Measurements from ENCODE around the gene ERC2.

Gene ERC2

GRCh38 chr3:56238299-56238698, 230.0 kb downstream of the ERC2 start:
- no peak for DNase-seq

DNA sequence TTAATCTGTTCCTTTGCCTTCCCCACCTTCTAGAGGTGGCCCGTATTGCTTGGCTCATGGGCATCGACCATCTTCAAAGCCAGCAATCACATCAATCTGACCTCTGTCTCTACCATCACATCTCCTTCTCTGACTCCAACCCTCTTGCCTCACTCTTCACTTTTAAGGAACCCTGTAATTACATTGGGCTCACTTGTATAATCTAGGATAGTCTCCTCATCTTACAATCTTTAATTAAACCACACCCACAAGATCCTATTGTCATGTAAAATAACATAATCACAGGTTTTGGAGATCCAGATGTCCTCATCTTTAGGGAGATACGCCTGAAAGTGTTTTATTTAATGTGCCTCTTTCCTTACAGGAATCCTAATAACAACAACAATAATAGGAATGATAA, 234.5 kb downstream of the ERC2 start:
- DNase-seq = no peak

DNA sequence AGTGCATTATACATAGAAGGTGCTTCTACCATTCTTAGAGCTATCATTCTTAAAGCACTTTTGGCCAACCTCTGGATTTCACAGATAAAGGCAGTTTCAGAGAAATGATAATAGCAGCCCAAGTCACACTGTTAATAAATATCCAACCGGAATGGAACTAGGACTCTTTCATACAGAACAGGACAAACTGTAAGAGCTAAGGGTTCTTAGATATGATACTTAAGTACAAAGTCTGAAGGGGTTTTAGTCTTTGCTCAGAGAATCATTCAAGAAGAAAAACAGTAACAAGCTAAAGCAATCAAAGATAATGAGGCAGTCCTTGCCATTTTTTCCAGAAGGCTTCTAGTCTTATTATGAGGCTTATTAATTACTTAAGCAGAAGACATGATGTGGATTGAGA, 239.0 kb downstream of the ERC2 start:
- no peak for DNase-seq

DNA sequence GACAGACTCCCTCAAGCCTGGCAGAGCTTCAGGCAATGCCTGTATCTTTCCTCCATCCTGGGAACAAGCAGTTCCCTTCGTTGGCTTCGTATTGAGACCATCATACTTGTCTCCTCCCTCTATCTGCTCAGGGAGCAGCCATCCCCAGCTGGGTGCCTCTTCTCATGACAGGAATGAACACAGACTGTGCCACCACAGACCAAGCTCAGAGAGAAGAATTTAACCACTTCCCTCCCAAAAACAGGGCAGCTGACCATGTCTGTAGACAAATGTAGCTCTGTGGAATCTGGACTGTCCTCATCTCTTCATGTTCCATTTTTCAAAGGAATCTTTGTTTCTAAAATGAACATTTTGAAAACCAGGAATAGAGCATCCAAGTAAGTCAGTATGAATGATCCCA, 245.4 kb downstream of the ERC2 start:
- DNase-seq = no peak

- no peak for DNase-seq
Observed at GRCh38 chr3:56219894-56220805, 248.1 kb downstream of the ERC2 start.

DNA sequence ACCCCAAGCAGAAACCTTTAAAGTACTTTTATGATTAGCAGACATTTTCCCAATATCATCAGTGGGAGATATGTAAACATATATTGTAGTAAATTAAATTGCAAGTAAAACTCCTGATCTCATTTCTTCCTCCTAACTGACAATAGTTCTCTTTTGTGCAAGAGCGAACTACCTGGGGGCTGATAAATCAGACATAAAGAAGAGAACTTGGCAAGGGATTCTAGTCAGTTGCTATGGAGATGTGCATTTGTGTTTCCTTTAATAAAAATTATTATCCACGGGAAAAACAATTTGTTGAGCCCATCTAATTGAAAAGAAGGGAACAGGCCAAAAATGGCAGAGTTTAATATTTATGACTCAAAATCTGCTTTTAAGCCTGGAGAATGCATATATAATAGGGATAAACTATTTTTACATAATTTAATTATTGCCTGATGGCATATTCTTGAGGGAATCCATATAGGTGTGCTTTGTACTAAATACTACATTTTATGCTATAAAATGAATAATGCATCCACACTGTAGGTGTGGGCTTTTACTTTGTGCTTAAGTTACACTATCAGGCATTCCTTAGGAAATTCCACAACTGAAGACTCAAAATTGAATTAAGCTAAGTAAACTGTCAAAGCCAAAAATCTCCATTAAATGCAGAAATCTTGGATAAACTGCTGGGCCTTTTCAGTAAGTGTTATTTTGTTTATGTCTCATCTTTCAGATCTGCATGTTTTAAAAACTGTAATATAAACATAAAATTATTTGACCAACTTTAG, 258.1 kb downstream of the ERC2 start:
- DNase-seq = no peak

DNA sequence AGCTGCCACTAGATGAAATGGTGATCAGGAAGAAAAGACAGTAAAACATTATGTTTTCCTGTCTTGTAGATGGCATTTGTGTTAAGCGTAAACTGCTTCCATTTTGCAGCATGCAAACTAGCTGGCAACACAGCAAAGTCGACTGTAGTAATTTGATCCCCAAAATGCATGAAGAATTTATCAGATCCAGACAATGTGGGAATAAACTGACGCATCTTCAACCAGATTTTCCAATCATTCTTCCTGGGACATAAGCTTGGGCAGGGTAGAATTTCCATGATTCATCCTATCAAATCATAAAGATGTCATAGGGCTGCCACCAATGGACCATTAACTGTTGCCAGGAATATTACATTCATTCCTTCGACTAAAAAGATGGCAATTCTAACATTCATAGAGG, 260.3 kb downstream of the ERC2 start:
- DNase-seq = no peak

DNA sequence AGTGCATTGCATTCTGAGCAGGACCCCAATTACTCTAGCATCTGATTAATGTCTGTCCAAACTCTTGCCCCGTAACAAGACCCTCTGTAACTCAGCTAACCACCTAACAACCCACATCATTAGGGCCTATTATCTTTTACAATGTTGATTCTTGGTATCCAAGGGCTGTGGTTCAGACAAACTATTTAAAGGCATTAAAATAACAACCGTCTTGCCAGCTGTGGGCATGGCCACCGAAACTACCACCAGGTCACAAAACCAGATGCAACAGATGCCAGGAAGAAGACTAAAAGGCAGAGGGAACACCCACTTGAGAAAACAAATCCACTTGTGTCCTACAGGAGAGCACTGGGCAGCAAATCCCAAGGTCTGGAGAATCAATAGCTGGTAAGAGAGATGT, 262.9 kb downstream of the ERC2 start:
- DNase-seq = no peak

- no peak for DNase-seq
Observed at GRCh38 chr3:56202997-56203396, 265.3 kb downstream of the ERC2 start.

- DNase-seq = no peak
Observed at GRCh38 chr3:56201407-56201806, 266.9 kb downstream of the ERC2 start.

- no peak for DNase-seq
Observed at GRCh38 chr3:56200251-56200650, 268.0 kb downstream of the ERC2 start.

DNA sequence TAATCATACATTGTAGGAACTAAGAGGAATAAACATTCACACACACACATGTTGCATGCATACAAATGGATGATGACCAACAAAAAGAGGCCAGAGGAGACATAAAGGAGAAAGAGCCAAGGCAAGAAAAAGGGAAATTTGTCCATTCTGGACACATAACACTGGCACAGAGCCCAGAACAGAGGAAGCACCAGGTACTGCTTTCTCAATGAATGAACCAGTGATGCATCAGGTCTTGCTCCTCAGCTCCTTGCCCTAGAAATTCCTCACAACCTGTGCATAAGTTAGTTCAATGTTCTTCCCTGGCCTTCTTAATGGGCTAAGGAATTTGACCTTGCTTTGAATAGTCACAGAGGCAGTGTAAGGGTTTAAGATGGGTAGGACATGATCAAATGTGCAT, 270.3 kb downstream of the ERC2 start:
- DNase-seq = no peak

- DNase-seq = no peak
Observed at GRCh38 chr3:56197259-56197965, 270.9 kb downstream of the ERC2 start.

- DNase-seq = no peak
Observed at GRCh38 chr3:56196700-56197099, 271.6 kb downstream of the ERC2 start.

DNA sequence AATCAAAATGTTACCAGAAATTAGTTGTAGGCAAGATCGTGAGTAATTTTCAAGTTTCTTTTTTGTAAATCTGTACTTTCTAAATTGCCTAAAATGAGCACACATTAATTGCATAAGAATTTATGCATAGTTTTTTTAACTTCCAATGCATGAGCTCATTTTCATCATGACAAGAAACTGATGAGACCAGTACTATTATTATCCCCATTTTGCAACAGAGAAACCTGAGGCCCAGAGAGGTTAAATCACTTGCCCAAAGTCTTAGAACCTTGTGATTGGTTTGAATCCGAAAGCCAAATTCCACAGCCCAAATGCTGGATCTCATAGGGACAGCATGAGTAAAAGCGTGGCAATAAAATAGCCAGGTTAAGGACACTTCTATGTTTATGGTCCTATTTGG, 274.7 kb downstream of the ERC2 start:
- no peak for DNase-seq

- no peak for DNase-seq
Observed at GRCh38 chr3:56192001-56192400, 276.3 kb downstream of the ERC2 start.

DNA sequence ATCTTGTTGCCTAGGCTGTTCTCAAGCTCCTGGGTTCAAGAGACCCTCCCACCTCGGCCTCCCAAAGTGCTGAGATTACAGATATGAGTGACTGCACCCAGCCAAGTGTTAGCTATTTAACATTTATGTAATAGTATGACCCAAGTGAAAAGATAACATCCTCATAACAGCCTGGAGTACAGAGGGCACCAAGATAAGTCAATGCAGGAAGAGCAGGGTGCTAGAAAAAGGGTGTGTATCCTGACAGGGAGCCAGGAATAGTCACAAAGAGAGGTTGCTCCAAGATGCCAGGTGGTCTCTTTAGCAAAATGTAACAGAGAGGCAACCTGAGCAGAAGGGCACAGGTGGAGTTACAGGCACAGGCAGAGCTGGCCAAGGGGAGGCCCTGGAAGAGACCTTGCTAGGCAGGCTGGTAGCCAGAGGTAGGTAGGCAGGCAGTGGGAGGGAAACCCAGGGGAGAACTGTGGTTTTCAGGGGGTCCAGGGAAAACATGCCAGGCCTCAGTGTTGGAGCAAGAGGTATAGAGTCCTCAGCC, 277.4 kb downstream of the ERC2 start:
- DNase-seq = no peak

DNA sequence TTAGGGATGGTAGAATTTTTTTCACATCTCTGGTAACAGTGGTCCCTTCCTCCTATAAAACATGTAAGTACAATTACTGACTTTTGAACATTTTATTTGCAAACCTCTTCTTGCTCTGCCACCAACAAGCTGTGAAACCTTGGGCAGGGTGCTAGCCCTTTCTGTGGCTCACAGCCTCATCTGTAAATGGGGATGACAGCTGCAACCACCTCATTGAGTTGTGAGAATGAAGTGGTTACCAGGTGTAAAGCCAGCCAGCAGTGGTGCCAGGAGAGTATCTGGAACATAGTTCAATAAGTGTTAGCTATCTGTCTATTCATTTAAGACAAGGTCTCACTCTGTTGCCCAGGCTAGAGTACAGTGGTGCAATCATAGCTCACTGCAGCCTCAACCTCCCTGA, 278.1 kb downstream of the ERC2 start:
- DNase-seq = no peak

DNA sequence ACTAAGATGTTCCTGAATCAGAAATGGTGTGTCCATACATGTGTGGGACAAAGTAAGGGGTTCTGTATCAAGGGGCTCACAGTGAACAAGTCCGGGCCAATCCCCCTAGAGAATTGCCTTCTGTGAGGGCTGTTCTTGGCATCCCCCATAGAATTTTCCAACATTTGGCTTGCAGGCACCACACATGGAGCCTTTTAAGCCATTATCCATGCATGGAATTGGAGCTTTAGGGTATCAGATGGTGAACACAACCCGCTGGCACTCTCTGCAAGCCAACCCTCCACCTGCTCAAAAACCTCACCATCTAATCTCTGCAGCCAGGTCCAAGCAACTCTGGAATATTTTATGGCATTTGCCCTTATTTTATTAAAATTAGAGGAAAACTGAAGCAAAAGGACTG, 278.7 kb downstream of the ERC2 start:
- DNase-seq = no peak

DNA sequence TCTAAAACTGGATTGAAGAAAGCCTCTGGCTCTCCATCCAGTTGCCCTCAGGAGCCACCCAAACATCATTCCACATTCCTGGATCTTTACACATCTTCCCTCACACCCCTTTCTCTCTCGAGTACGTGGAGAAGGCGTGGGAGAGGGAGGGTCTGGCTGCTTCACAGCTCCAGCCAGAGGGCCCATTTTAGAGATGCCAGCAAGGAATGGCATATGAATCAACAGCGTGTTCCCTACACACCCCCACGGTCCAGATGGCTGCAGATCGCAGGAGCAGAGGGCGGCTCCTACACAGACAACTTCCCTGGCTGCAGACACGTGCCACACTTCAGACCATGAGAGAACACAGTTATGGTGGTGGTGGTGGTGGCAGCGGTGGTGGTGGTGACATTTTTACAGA, 280.1 kb downstream of the ERC2 start:
- DNase-seq = no peak

- no peak for DNase-seq
Observed at GRCh38 chr3:56187051-56187450, 281.2 kb downstream of the ERC2 start.

DNA sequence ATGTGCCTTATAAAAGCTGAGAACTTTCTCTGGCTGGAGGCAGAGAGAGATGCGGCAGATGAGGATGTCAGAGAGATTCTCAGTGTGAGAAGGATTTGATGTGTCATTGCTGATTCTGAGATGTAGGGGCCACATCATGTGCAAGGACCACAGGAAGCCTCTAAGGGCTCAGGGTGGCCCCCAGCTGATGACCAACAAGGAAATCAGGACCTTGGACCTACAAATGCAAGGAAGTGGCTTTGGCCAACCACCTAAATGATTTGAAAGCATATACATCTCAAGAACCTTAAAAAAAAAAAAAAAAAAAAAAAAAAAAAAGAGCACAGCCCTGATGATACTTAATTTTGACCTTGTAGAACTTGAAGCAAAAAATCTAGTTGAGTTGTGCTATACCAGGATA, 282.4 kb downstream of the ERC2 start:
- DNase-seq = no peak

- no peak for DNase-seq
Observed at GRCh38 chr3:56183529-56183928, 284.7 kb downstream of the ERC2 start.

Measured in CD4-positive, alpha-beta T cell treated with Interleukin-17A for 4 hours (primary cell).